NCI-H187 (cell line): ENCODE results near the gene IFT122.
"Not testable (repeated sequence)": the region's sequence is repeated elsewhere in the genome, so short reads cannot be mapped to it uniquely, and the experiment has no call there.

Experiments
- DNase-seq, 2 experiments: peaks; one replicate each; lab custom pipeline; 2025; lab: John Stamatoyannopoulos, UW

The IFT122 gene

DNA sequence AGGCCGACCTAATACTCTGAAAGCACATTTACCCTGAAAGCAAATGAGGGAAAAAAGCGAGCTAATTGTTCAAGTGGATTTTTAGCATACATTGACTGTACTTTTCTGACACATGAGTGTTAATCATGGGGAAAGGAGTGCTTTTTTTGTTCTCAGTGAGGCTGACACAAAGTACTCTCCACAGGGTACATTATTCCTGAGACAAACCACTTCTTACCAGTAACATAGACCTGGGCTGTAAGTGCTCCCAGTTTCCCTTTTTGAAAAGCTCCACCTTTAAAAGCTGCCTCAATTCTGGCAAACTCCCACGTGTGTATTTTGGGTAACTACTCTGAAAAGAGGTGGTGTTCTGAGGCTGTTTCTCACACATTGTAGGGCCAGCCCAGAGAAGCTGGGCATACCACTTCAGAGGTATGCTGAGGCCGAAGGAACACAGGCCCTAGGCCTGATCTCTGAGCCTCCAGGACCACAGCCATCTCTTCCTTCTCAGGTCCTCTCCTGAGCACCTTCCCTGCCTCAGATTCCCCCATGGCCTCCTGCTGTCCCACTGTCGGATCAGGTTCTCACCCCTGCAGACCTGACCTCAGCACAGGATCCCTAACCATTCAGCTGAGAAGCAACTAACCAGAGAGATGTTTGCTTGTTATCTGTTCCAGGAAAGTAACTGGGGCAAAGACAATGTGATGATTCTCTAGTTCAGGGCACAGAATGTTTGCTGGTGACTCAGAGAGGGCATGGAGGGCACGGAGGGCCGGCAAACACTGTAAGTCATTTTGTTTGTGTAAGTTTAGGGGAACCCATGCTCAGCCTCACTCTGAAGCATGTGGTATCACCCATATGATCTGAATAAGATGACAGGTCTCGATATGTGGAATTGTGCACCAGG, 58.8 kb downstream of the IFT122 start:
- not testable (repeated sequence) for DNase-seq

- not testable (repeated sequence) for DNase-seq
Observed at GRCh38 chr3:129499604-129500333, 59.7 kb downstream of the IFT122 start.

GRCh38 chr3:129500334-129500658, 60.3 kb downstream of the IFT122 start:
- no peak for DNase-seq

- DNase-seq = peak; percentile 4 to 15
Observed at GRCh38 chr3:129501630-129502029, 61.6 kb downstream of the IFT122 start.

DNA sequence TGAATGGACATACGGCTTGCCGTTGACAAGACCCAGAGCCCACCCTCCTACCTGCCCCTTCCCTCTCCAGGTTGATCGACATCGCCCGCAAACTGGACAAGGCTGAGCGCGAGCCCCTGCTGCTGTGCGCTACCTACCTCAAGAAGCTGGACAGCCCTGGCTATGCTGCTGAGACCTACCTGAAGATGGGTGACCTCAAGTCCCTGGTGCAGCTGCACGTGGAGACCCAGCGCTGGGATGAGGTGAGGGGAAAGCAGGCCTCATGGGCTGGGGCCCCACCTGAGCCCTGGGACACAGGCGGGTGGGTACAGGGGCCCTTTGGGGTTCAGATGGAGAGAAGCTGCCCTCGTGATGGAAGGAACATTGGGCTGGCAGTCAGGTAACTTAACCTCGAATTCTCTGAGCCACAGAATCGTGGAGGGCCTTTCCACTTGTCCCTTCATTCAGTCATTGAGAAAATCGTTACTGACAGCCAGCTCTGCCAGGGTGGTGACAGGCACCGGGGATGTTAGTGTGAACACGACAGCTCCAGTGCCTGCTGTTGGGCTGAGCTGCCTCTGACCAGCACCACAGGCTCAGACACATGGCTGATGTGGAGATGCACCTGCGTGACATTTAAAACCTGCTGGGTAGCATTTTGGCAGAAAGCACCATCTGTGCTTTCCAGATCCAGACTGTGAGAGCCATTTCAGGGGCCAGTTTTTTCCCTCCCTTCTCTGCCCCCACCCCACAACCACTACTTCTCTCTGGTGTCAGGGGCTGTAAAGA, 62.8 kb downstream of the IFT122 start:
- no peak for DNase-seq

- DNase-seq = no peak
Observed at GRCh38 chr3:129503471-129504291, 63.7 kb downstream of the IFT122 start.

DNA sequence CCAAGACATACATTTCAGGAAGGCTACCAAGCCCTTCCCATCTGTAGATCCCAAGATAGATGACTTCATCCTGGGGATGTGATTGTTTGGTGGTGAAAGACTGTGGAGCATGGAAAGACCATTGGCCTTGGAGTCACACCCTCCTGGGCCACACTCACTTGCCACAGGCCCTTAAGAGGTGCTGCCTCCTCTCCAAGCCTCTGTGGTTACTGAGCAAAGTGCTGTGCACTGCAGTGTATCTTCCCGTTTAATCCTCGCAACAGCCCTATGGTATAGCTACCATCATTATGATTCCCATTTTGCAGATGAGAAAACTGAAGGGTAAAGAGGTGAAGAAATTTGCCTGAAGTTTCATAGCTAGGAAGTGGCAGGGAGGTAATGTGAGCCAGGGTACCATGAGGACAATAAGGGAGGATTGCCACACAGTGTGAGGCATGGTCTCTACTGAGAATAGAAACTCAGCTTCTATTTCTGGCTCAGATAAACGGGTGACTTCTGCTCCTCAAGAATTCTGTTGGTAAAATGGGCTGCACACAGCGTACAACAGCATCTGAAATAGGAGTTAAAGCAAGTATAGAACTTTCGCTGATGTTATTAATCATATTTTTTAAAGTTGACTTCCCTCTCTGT, 64.6 kb downstream of the IFT122 start:
- DNase-seq = no peak

- DNase-seq = peak; percentile 25 to 31
Observed at GRCh38 chr3:129505341-129505740, 65.3 kb downstream of the IFT122 start.

GRCh38 chr3:129506231-129506742, 66.3 kb downstream of the IFT122 start:
- DNase-seq = peak in 1 of 2 experiments; percentile 6

GRCh38 chr3:129507181-129507831, 67.3 kb downstream of the IFT122 start:
- no peak for DNase-seq

GRCh38 chr3:129512595-129512994, 72.6 kb downstream of the IFT122 start:
- no peak for DNase-seq

DNA sequence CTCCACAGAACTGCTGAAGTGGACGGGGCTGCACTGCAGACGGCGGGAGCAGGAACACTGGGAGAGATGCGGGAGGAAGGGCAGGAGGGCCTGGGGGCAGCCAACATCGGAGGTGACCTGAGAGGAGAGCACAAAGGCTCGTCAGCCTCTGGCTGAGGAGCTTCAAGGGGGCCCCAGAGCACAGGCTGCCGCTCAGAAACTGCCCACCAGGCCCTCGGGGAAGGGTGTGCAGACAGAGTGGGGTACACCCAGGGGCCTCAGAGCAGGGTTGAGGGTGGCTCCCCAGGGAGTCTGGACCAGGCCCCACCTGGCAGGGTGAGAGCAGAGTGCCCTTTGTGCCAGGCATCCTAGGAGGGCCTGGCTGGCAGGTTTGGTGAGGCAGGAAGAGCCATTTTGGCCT, 73.7 kb downstream of the IFT122 start:
- DNase-seq = no peak

DNA sequence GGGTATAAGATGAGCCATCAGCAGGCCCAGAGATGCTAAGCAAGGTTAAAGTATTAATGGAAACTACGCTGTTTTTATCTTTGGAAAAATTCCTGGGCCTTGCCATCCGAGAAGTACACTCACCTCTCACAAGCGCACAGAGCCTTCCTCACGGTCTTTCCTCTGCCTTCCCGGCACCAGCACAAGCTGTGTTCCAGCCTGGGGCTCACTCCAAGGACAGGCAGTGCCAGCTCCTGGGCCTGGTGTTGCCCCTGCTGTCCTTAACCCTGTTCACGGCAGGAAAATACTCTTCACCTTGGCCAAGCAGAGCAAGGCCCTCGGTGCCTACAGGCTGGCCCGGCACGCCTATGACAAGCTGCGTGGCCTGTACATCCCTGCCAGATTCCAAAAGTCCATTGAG, 74.1 kb downstream of the IFT122 start:
- no peak for DNase-seq

- no peak for DNase-seq
Observed at GRCh38 chr3:129514563-129514962, 74.5 kb downstream of the IFT122 start.

DNA sequence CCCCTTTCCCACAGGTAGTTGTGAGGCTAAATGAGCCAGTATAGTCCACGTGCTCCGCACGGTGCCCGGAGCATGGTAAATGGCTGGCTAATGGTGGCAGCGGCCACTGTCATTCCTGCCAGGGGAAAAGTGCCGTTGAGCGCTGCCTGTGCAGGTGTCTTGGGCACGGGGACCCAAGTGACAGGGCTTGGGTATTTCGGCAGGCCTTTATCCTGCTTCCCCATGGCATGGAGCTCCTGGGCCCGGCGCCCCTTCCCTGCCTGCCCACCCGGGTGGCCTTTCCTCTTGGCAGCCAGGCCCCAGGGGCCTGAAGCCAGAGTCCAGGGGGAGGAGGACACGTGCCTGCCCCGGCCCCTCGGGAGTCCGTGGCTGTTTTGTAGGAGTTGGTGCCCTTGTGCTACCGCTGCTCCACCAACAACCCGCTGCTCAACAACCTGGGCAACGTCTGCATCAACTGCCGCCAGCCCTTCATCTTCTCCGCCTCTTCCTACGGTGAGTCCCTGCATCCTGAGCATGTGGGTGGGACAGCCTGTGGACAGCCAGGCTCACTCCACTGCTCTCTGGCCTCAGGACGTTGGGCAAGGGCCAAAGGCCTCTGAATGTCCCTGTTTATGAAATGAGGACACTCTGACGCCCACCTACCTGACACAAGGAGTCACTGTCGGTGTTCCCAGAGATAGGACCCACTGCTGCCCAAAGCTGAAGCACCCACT, 75.2 kb downstream of the IFT122 start:
- DNase-seq = not testable (repeated sequence)

GRCh38 chr3:129515821-129516432, 75.9 kb downstream of the IFT122 start:
- not testable (repeated sequence) for DNase-seq

DNA sequence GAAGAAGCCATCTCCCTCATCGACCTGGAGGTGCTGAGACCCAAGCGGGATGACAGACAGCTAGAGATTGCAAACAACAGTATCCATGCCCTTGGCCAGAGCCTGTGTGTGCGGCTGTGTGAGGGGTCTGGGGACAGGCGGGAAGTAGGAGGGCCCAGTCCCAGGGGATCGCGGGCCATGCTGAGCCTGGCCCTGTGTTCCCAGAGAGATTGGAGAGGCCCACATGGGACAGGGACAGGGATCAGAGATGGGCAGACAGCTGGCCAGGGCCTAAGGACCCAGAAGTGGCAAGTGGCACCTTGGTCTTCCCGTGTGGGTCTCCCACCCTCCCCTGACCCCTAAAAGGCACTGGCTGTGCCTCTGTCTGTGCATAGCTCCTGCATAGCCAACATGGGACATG, 77.5 kb downstream of the IFT122 start:
- no peak for DNase-seq

GRCh38 chr3:129518038-129518561, 78.1 kb downstream of the IFT122 start:
- DNase-seq = no peak

DNA sequence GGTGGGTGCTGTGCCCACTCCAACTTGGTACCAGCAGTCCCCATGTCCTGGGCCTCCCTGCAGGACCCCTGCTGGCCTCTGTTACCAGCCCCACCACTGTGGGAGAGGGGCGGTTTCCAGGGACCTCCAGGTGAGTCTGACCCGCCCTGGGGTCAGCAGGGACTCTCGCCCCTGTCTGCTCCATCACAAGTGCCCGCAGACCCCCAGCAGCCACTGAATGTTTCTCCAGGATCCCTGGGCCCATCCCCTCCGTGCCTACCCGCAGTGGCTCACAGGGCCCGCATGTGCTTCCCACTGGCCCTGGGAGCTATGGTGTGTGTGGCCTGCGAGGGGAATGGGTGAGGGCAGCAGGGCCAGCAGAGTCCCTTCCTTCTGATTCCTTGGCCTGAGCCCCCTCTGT, 78.6 kb downstream of the IFT122 start:
- no peak for DNase-seq
